Right renal pelvis (tissue), 4 donors: ENCODE data around the gene RPS28. TPM values are rescaled to one million over a fixed set of nuclear protein-coding genes. Genes with fewer than 3 reads are reported as not detected.

Experiments used
- DNase-seq, 4 donors: peaks; one replicate each; pipeline ENCODE4 v3.0.0-alpha.2; 2013; ENCODE audit warnings: low read depth in 4 of 4, low spot score in 3 of 4, missing footprints in 1 of 4
- polyA plus RNA-seq, 4 donors: library from polyadenylated mRNA; unstranded; fragments of 120-200 nt; gene quantifications; one replicate each; pipeline ENCODE4 v1.2.1, GENCODE V29; 2013; ENCODE audit not compliant: insufficient read length in 4 of 4

Gene RPS28
- polyA plus RNA-seq, 4 donors, result 326 to 611 (median 414) TPM

- DNase-seq, result no peak
Measured at GRCh38 chr19:8370176-8371010, 49.1 kb downstream of the RPS28 start.

- DNase-seq, result no peak
Measured at GRCh38 chr19:8371011-8371804, 49.9 kb downstream of the RPS28 start.

Other genes with a start within 250 kb of the RPS28 start
- gene FBN3, start 171.9 kb upstream of the RPS28 start, polyA plus RNA-seq, result 10 to 100 TPM; 27.4 to 35.1 (median 29.5) TPM
- gene CERS4, start 112.1 kb upstream of the RPS28 start, polyA plus RNA-seq, result 10 to 100 TPM; 33.2 to 52.0 (median 40.8) TPM
- 10 to 100 TPM; 30.7 to 49.2 (median 33.5) TPM for gene CD320, start 13.1 kb upstream of the RPS28 start, polyA plus RNA-seq
- gene NDUFA7, start 121 bp upstream of the RPS28 start, polyA plus RNA-seq, result 10 to 100 TPM; 44.9 to 61.6 (median 57.9) TPM
- gene KANK3, start 21.8 kb downstream of the RPS28 start, polyA plus RNA-seq, result 10 to 100 TPM in 1 of 4 donors, 1 to 10 TPM in 3; 6.8 to 16.7 (median 8.1) TPM
- gene ANGPTL4, start 42.7 kb downstream of the RPS28 start, polyA plus RNA-seq, result 1 to 10 TPM; 1.6 to 5.0 (median 2.4) TPM
- gene RAB11B, start 68.9 kb downstream of the RPS28 start, polyA plus RNA-seq, result 100 to 1,000 TPM; 121 to 174 (median 130) TPM
- gene MARCHF2, start 91.8 kb downstream of the RPS28 start, polyA plus RNA-seq, result 10 to 100 TPM; 12.8 to 18.6 (median 13.5) TPM
- gene HNRNPM, start 123.5 kb downstream of the RPS28 start, polyA plus RNA-seq, result 100 to 1,000 TPM; 354 to 435 (median 411) TPM
- 1 to 10 TPM; 1.1 to 1.5 (median 1.3) TPM for gene PRAM1, start 181.1 kb downstream of the RPS28 start, polyA plus RNA-seq
- 10 to 100 TPM; 18.8 to 27.0 (median 23.6) TPM for gene ZNF414, start 192.7 kb downstream of the RPS28 start, polyA plus RNA-seq